NCI-H446 treated with DMSO at 0.1 percent for 48 hours (cell line): ENCODE measurements around the gene TBC1D4.
A peak's percentile ranks its signal among the peaks of the same experiment; 100 is the strongest.

Source experiments
- DNase-seq: peaks from one replicate; lab custom pipeline; 2025; lab: John Stamatoyannopoulos, UW

Gene TBC1D4

DNA sequence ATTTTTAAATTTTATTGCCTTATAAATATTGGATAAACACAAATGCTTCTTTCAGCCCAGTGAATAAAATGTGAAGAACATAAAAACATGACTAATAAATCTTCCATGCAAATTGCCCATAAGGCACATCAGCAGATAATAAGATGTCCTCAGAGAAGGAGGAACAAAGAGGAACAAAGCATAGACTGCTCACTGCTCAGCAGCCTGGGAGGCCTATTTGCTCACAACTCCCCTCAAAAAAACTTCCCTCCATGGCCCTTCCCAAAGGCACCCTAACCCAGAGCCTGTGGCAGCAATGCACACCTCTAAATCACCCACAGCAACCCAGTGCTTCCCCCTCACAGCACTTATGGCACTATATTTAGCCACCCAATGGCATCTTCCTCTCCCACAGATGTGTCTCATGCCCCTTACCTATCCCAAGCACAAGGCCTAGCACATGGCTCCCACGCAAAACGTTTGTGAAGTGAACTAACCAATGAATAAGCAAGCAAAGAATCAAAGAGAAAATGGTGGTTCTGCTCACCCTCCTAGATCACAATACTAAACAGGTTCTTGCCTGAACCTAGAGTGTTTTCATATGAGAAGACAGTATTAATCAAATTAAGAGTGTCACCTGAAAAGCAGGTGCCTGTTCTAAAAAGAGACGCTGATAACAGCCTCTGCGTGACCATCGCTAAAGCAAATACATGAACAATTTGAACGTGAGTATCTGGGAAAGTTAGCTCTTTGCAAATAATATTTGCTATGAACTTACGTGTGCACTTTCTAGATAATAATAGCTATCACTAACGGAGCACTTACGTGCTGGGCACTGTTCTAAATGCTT, 96.9 kb downstream of the TBC1D4 start:
- DNase-seq: no peak

DNA sequence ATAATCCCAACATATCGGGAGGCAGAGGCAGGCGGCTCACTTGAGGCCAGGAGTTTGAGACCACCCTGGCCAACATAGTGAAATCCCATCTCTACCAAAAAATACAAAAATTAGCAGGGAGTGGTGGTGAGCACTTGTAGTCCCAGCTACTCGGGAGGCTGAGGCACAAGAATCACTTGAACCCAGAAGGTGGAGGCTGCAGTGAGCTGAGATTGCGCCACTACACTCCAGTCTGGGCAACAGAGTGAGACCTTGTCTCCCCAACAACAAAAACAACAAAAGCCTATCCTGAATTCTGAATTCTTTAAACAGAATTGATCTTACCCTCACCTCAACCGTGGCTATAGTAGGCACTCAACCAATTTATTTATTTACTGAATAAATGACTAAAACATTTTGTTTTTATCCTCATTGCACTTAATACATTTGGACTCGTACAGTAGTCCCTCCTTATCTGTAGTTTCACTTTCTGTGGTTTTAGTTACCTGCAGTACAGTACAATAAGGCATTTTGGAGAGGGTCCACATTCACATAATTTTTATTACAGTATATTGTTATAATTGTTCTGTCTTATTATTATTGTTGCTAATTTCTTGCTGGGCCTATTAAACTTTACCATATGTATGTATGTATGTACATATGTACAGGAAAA, 98.8 kb downstream of the TBC1D4 start:
- no peak for DNase-seq

- DNase-seq: no peak
These were observed 103.7 kb downstream of the TBC1D4 start for GRCh38 chr13:75378301-75378700.

DNA sequence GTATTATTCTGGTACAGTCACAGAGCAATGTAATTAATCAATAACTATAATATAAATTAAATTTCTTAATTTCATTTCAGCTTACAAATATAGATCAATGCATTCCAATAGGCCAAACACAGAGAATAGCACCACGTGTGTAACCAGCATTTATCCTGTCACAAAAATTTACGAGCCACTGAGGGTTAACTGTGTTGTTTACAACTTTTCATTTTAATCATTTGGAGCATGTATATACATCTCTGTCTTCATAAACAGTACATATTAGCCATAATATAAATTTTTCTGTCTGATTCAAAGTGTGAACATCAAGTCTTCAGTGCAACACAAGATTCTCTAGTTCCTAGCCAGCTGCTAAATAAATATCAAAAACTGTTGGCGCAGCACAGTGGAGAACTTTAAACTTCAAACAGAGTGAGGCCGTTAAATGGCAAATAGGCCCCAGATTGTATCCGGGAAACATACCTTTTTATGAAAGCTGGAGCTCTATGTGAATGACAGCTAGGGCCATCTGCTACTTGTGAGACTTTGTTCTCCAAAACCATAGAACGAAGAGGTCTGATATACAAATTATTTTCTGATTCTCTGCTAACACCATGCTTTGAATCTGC, 105.1 kb downstream of the TBC1D4 start:
- DNase-seq: no peak

- no peak for DNase-seq
These were observed 106.6 kb downstream of the TBC1D4 start for GRCh38 chr13:75375329-75375728.

GRCh38 chr13:75373988-75374387, 108.0 kb downstream of the TBC1D4 start:
- DNase-seq: no peak

GRCh38 chr13:75372923-75373841, 108.8 kb downstream of the TBC1D4 start:
- no peak for DNase-seq

- no peak for DNase-seq
These were observed 109.5 kb downstream of the TBC1D4 start for GRCh38 chr13:75372517-75372916.

GRCh38 chr13:75371203-75371602, 110.8 kb downstream of the TBC1D4 start:
- DNase-seq: no peak

DNA sequence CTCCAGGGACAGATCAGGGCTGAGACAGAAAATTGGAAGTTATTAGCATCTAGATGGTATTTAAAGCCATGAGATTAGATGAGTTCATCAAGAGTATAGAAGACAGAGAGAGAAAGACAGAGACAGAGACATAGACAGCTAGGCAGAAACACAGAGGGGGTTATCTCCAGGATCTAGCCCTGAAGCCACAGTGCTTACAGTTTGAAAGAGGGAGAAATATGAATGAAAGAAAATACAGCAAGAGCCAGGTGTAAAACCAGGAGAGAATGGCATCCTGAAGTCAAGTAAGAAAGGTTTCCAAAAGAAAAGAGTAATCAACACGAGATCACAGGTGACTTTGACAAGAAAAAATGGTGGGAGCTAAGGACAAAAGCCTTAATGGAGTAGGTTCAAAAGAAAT, 111.2 kb downstream of the TBC1D4 start:
- DNase-seq: no peak

DNA sequence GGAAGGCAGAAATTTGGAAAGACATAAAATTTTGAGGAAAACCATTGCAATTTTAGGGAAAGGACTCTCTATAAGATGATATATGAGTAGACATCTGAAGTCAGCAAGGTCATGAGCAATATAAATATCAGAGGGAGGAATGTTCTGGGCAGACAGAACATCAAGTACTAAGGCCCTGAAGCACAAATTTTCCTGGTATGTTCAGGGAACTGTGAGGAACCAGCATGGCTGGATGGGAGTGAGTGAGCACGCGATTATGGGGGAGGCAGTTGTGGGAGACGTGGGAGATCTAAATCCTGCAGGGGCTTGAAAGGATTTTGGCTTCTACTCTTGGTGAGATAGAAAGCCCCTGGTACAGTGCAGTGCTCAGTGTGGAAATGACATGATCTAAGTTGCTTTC, 112.0 kb downstream of the TBC1D4 start:
- DNase-seq: no peak

GRCh38 chr13:75368167-75368566, 113.8 kb downstream of the TBC1D4 start:
- DNase-seq: no peak

DNA sequence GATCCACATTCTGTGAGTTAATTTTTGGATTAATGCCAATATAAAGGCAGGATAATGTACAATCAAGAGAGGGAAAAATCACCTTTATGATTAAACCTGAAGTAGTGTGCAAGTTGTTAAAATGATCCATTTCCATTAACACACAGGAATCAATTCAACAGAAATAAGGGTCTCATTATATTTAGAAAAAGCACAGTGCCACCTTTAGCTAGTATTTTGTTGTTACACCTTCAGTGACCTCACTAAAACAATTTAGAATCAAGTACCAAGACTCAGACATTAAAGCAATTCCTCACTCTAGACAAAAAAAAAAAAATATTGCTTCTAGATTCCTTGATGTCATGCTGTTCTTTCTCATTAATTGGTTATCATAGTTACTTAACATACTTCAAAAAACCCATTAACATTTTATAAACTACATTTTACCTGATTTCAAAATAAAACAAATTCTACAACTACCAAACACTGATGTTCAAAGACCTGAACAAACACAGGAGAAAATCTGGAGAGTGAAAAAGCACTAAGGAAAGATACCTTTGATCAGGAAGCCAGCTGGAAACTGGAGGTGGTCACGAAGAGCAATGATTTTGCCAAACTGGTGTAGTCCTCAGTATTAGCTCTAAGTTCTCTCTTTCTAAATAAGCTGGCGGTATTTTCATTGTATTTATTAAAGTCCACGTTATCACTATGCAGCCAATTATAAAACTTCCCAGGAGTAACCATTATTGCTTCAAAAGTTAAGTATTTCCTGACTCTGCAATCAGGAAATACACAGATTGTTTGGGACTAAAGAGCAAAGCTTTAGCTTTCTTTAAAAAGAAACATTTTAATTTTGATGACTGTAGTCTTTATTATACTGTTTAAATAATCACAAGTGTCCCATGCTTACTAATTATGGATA, 115.3 kb downstream of the TBC1D4 start:
- DNase-seq: no peak

GRCh38 chr13:75365724-75366173, 116.2 kb downstream of the TBC1D4 start:
- DNase-seq: no peak

DNA sequence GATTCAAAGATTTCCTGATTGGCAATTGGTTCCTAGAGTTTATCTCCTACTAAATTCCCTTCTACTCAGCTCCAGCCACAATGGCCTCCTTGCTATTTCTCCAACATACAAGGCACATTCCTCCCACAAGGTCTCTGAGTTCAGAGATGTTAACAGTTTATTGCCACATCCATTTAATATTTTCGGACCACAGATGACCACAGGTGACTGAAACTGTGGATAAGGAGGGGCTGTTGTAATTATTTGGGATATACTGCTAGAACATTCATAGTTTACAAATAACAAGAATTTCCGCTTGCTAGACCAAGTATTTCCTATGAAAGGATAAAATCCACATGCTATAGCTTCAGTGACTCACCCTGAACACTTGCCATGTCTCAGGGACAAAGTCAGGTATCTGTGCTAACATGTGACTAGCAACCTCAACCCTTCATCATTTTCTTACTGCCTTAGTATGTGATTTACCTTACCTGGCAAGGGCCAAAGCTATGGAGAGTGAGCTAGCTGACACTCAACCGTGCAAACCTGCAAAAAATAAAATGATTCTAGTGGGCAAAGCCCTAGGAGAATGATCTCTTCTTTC, 117.7 kb downstream of the TBC1D4 start:
- DNase-seq: no peak

DNA sequence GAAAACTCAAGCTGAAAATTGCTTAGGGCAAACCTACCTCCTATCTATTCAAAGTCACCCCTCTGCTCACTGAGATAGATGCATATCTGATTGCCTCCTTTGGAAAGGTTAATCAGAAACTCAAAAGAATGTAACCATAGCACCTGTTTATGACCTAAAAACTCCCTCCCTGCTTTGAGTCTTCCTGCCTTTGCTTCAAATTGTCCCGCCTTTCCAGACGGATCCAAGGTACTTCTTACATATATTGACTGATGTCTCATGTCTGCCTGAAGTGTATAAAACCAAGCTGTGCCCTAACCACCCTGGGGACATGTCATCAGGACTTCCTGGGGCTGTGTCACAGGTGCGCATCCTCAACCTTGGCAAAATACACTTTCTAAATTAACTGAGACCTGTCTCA, 118.6 kb downstream of the TBC1D4 start:
- DNase-seq: no peak

GRCh38 chr13:75362026-75362425, 119.9 kb downstream of the TBC1D4 start:
- no peak for DNase-seq

- DNase-seq: no peak
These were observed 121.8 kb downstream of the TBC1D4 start for GRCh38 chr13:75360170-75360569.

GRCh38 chr13:75359266-75359665, 122.7 kb downstream of the TBC1D4 start:
- DNase-seq: no peak

GRCh38 chr13:75357576-75358289, 124.2 kb downstream of the TBC1D4 start:
- peak; percentile 0 for DNase-seq
